Lower leg skin (tissue), 3 donors: Measurements from ENCODE around the gene CENATAC.

ENCODE experiments used
- POLR2A ChIP-seq, 2 donors: fragments of 450-650 bp; IDR thresholded peaks; one replicate each; pipeline ENCODE4 v1.6.1; 2016 to 2017; ENCODE audit warnings: antibody characterized with exemption in 2 of 2, mild to moderate bottlenecking in 1 of 2, moderate library complexity in 1 of 2
- TF ChIP-seq, protein P1 (sequence below), 3 donors: fragments of 450-650 bp; IDR thresholded peaks; one replicate each; pipeline ENCODE4 v1.5.1; 2016; ENCODE audit warnings: antibody characterized with exemption in 3 of 3, mild to moderate bottlenecking in 3 of 3, moderate library complexity in 2 of 3

DNA sequence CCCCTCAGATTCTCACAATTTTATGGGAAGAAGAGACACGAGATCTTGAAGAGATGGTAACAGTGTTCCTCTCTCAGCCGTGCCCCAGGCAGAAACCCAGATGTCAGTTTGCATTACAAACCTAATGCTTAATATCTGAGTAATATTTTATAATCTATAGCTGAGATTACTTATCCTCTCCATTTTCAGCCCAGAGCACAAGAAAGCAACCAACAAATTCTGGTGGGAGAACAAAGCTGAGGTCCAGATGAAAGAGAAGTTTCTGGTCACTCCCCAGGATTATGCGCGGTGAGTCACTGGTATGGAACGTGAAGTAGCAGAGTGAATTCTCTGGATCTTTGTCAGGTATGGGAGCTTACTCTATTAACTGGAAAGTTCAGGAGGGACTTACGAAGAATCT lies 884 bp downstream of the CENATAC start:
- TF ChIP-seq, protein P1, sequence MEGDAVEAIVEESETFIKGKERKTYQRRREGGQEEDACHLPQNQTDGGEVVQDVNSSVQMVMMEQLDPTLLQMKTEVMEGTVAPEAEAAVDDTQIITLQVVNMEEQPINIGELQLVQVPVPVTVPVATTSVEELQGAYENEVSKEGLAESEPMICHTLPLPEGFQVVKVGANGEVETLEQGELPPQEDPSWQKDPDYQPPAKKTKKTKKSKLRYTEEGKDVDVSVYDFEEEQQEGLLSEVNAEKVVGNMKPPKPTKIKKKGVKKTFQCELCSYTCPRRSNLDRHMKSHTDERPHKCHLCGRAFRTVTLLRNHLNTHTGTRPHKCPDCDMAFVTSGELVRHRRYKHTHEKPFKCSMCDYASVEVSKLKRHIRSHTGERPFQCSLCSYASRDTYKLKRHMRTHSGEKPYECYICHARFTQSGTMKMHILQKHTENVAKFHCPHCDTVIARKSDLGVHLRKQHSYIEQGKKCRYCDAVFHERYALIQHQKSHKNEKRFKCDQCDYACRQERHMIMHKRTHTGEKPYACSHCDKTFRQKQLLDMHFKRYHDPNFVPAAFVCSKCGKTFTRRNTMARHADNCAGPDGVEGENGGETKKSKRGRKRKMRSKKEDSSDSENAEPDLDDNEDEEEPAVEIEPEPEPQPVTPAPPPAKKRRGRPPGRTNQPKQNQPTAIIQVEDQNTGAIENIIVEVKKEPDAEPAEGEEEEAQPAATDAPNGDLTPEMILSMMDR (IDR thresholded peaks at IDR 0.05) = no peak
- TF ChIP-seq POLR2A (IDR thresholded peaks at IDR 0.05) = no peak
